Breast epithelium (tissue), 4 donors: ENCODE data around the gene RTCB. TPM values are rescaled to one million over a fixed set of nuclear protein-coding genes. Genes with fewer than 3 reads are reported as not detected.

Source experiments
- DNase-seq, 2 donors: peaks; one replicate each; pipeline ENCODE4 v3.0.0-alpha.2; 2019; ENCODE audit warnings: low spot score in 2 of 2
- H3K27ac ChIP-seq, 2 donors: fragments of 200-600 bp; sonication (generic) in 1 of 2; one replicate each; pipeline ENCODE4 v1.5.1; 2016 to 2019; ENCODE audit warnings: mild to moderate bottlenecking in 1 of 2
- H3K27me3 ChIP-seq, 2 donors: fragments of 200-600 bp; sonication (generic) in 1 of 2; one replicate each; pipeline versions ENCODE4 v1.5.1 to v1.6.0; 2017 to 2019; ENCODE audit warnings: control low read depth in 1 of 2, mild to moderate bottlenecking in 1 of 2
- H3K36me3 ChIP-seq: fragments of 200-600 bp; one replicate; pipeline ENCODE4 v1.5.1; 2019
- H3K4me1 ChIP-seq, 2 donors: fragments of 200-600 bp; sonication (generic); one replicate each; pipeline ENCODE4 v1.5.1; 2016 to 2019; ENCODE audit warnings: control low read depth in 1 of 2
- H3K4me3 ChIP-seq, 3 donors: fragments of 200-600 bp; sonication (generic); 1 replicate in 2 of 3; 2 replicates in 1 of 3; pipeline ENCODE4 v1.5.1; 2016 to 2019; ENCODE audit warnings: mild to moderate bottlenecking in 3 of 3, moderate library complexity in 2 of 3
- H3K9me3 ChIP-seq, 2 donors: fragments of 200-600 bp; sonication (generic) in 1 of 2; one replicate each; pipeline ENCODE4 v1.5.1; 2016 to 2019; ENCODE audit warnings: control low read depth in 1 of 2
- CTCF ChIP-seq, 3 donors: fragments of 450-650 bp; IDR thresholded peaks; one replicate each; pipeline ENCODE4 v1.5.1; 2016 to 2017; ENCODE audit warnings: antibody characterized with exemption in 3 of 3, mild to moderate bottlenecking in 3 of 3, moderate library complexity in 3 of 3
- POLR2A ChIP-seq: fragments of 450-650 bp; IDR thresholded peaks from one replicate; pipeline ENCODE4 v1.6.1; 2016; ENCODE audit warnings: antibody characterized with exemption, mild to moderate bottlenecking, moderate library complexity
- POLR2AphosphoS5 ChIP-seq, 3 donors: sonication (generic); formaldehyde crosslinking; IDR thresholded peaks; one replicate each; pipeline ENCODE4 v1.6.1; 2017; ENCODE audit warnings: antibody characterized with exemption in 3 of 3
- intact Hi-C: fragments of 100-400 bp; cut with DNase I; formaldehyde crosslinking; loops from one replicate; pipeline ENCODE4 v1.15.1; 2023; ENCODE audit warnings: low total_unique reads
- total RNA-seq, 3 donors: library from RNA; depleted of rRNA; stranded (reverse); fragments of >200 nt; gene quantifications; one replicate each; pipeline ENCODE4 v1.1.0, GENCODE V29; 2016

RTCB gene
- total RNA-seq, 3 donors from 2014 or later = 75.4 to 84.6 (median 76.6) TPM

- Histone ChIP-seq H3K36me3 (no peaks in the 10 kb centered on the region), H3K4me3 (no peak overlapping the region), H3K4me1 (no peaks in the 10 kb centered on the region), H3K27ac (no peak overlapping the region), H3K27me3 (peaks cover 0 to 16% of the 10 kb centered on the region in 2 donors), H3K9me3 (no peaks in the 10 kb centered on the region)
- no peak for DNase-seq
- TF ChIP-seq CTCF (IDR thresholded peaks at IDR 0.05) = no peak
- TF ChIP-seq POLR2AphosphoS5 (IDR thresholded peaks at IDR 0.05) = no peak
- intact Hi-C loops = loop anchor here (5.0 kb wide), 1 partner anchor 1849 kb away; no protein-coding TSS in a partner anchor
Measured at GRCh38 chr22:32342977-32343376, 69.1 kb downstream of the RTCB start.

GRCh38 chr22:32341122-32341740, 70.8 kb downstream of the RTCB start:
- Histone ChIP-seq H3K27me3 (peaks cover 0 to 16% of the 10 kb centered on the region in 2 donors), H3K27ac (no peak overlapping the region), H3K9me3 (no peaks in the 10 kb centered on the region), H3K4me3 (no peak overlapping the region), H3K36me3 (no peaks in the 10 kb centered on the region), H3K4me1 (no peaks in the 10 kb centered on the region)
- no peak for DNase-seq
- intact Hi-C loops = loop anchor here (5.0 kb wide), 1 partner anchor 1851 kb away; no protein-coding TSS in a partner anchor
- TF ChIP-seq POLR2A (no peak), POLR2AphosphoS5 (IDR thresholded peaks at IDR 0.05) (no peak), CTCF (IDR thresholded peaks at IDR 0.05) (no peak)

GRCh38 chr22:32340411-32340810, 71.6 kb downstream of the RTCB start:
- no peak overlapping the region for H3K4me3 ChIP-seq
- intact Hi-C loops = loop anchor here (5.0 kb wide), 1 partner anchor 1852 kb away; no protein-coding TSS in a partner anchor
- H3K9me3 ChIP-seq = no peaks in the 10 kb centered on the region
- DNase-seq = no peak
- no peaks in the 10 kb centered on the region for H3K4me1 ChIP-seq
- no peaks in the 10 kb centered on the region for H3K36me3 ChIP-seq
- TF ChIP-seq POLR2A (no peak), POLR2AphosphoS5 (IDR thresholded peaks at IDR 0.05) (no peak), CTCF (IDR thresholded peaks at IDR 0.05) (no peak)
- peaks cover 0 to 16% of the 10 kb centered on the region in 2 donors for H3K27me3 ChIP-seq
- H3K27ac ChIP-seq = no peak overlapping the region

GRCh38 chr22:32339190-32340012, 72.6 kb downstream of the RTCB start:
- H3K27me3 ChIP-seq = peaks cover 0 to 16% of the 10 kb centered on the region in 2 donors
- no peak overlapping the region for H3K4me3 ChIP-seq
- DNase-seq = no peak
- TF ChIP-seq POLR2AphosphoS5 (IDR thresholded peaks at IDR 0.05) = no peak
- TF ChIP-seq CTCF (IDR thresholded peaks at IDR 0.05) = no peak
- TF ChIP-seq POLR2A = no peak
- intact Hi-C loops = loop anchor here (5.0 kb wide), 1 partner anchor 1853 kb away; no protein-coding TSS in a partner anchor
- H3K4me1 ChIP-seq = no peaks in the 10 kb centered on the region
- no peaks in the 10 kb centered on the region for H3K9me3 ChIP-seq
- H3K27ac ChIP-seq = no peak overlapping the region
- H3K36me3 ChIP-seq = no peaks in the 10 kb centered on the region

GRCh38 chr22:32338757-32339156, 73.3 kb downstream of the RTCB start:
- Histone ChIP-seq H3K9me3 (no peaks in the 10 kb centered on the region), H3K4me1 (no peaks in the 10 kb centered on the region), H3K36me3 (no peaks in the 10 kb centered on the region), H3K27ac (no peak overlapping the region), H3K4me3 (no peak overlapping the region), H3K27me3 (peaks cover 0 to 16% of the 10 kb centered on the region in 2 donors)
- DNase-seq = no peak
- TF ChIP-seq CTCF (IDR thresholded peaks at IDR 0.05) = no peak
- no peak for TF ChIP-seq POLR2A
- TF ChIP-seq POLR2AphosphoS5 (IDR thresholded peaks at IDR 0.05) = no peak
- intact Hi-C loops = no loop called here
